GM12875 (cell line): ENCODE data around the gene CCDC175.

Experiments used
- H3K4me3 ChIP-seq: one replicate; pipeline ENCODE4 v1.5.1; 2011; ENCODE audit warnings: low read depth, low read length, control low read depth
- TF ChIP-seq, protein P1 (sequence below): IDR thresholded peaks from 2 replicates; pipeline ENCODE4 v1.5.1; 2011; ENCODE audit warnings: low read depth, mild to moderate bottlenecking, control low read depth, inconsistent platforms, low read length, moderate library complexity, borderline replicate concordance; ENCODE audit not compliant: insufficient read depth

The CCDC175 gene

GRCh38 chr14:59543873-59544272, 32.7 kb downstream of the CCDC175 start:
- TF ChIP-seq, protein P1, sequence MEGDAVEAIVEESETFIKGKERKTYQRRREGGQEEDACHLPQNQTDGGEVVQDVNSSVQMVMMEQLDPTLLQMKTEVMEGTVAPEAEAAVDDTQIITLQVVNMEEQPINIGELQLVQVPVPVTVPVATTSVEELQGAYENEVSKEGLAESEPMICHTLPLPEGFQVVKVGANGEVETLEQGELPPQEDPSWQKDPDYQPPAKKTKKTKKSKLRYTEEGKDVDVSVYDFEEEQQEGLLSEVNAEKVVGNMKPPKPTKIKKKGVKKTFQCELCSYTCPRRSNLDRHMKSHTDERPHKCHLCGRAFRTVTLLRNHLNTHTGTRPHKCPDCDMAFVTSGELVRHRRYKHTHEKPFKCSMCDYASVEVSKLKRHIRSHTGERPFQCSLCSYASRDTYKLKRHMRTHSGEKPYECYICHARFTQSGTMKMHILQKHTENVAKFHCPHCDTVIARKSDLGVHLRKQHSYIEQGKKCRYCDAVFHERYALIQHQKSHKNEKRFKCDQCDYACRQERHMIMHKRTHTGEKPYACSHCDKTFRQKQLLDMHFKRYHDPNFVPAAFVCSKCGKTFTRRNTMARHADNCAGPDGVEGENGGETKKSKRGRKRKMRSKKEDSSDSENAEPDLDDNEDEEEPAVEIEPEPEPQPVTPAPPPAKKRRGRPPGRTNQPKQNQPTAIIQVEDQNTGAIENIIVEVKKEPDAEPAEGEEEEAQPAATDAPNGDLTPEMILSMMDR: no peak
- H3K4me3 ChIP-seq: no peak overlapping the region

DNA sequence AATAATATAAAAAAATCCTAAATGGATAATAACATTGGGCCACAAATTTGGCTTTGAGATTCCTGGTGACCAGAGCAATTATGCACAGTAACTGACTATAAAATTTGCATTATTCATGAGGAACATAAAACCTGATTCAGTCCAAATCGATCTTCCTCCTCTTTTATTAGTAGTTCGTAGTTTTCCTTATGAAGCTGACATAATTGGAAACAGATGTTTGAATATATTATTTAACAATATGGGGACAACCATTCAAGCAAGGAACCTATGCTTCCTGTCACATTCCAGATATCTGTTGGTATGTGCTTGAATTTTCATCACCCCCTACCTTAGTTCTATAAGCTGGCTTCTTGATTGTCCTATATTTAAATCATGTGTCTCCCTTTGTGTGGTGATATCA, 34.9 kb downstream of the CCDC175 start:
- TF ChIP-seq, protein P1: no peak
- H3K4me3 ChIP-seq: no peak overlapping the region

GRCh38 chr14:59540852-59541251, 35.8 kb downstream of the CCDC175 start:
- TF ChIP-seq, protein P1: no peak
- no peak overlapping the region for H3K4me3 ChIP-seq

- TF ChIP-seq, protein P1: no peak
- no peak overlapping the region for H3K4me3 ChIP-seq
Measured at GRCh38 chr14:59538936-59539335, 37.7 kb downstream of the CCDC175 start.

DNA sequence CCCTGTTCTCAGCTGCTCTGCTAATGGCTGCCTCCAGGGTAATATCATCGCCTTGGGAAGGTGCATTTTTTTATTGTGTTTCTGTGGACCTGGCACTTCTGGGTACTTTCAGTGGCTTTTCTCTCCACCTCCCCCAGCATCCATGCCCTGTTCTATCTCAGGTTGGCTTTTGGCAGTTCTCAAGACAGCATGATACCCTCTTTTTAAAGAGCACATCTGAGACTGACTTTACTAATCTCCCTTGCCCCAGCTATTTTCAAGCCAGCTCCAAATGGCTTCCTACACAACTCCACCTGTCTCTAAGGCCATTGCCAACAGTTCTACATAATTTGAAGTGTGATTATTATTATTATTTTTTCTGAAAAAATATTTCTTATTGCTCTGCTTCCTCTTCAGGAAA, 39.1 kb downstream of the CCDC175 start:
- TF ChIP-seq, protein P1: no peak

DNA sequence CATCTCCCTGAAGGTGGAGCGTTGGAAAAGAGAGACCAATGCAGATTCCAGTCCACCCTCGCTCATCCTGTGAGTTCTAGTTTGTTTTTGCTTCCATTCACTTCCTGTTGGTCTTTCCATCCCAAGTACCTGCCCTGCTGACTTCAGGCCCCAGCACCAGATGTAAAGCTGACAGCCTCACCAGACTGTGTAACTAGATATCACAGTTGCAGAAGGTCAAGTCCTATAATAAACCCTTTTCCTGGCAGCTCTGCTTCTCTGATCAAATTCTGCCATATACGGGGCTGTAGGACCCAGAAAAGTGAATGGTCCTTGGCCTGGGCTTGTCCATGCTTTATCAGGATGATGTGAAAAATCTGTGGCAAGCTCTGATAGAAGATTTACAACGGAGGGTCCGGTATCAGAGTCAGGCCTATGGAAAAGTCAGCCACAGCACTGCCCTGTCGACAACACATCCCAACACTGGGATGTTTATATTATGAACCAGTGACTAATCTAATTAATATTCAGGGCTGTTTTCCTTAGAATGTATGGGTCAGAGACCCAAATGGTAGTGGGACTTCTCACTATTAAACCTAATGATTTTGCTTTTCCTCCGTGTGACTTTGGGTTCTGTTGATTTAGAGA, 42.1 kb downstream of the CCDC175 start:
- TF ChIP-seq, protein P1: no peak
- H3K4me3 ChIP-seq: no peak overlapping the region

More for the DNA sequence above, 39.1 kb downstream of the CCDC175 start:
- no peak overlapping the region for H3K4me3 ChIP-seq

- TF ChIP-seq, protein P1: no peak
- H3K4me3 ChIP-seq: no peak overlapping the region
Measured at GRCh38 chr14:59532419-59532818, 44.2 kb downstream of the CCDC175 start.
